ENCODE measurements around the gene TSHR. TPM values are rescaled to one million over a fixed set of nuclear protein-coding genes. Genes with fewer than 3 reads are reported as not detected.

TSHR gene
- total and polyA plus RNA-seq, 2 experiments from 2014 or later = 0.59 to 0.78 TPM

GRCh38 chr14:81127785-81128184 is 172.4 kb downstream of the TSHR start (continued):
- no peak for TF ChIP-seq REST (IDR thresholded peaks at IDR 0.05; ENCODE audit: unreplicated experiment)
- TF ChIP-seq ETS1 (IDR thresholded peaks at IDR 0.05) = no peak
- TF ChIP-seq STAT1 (IDR thresholded peaks at IDR 0.05; ENCODE audit: unreplicated experiment) = no peak
- no peak for TF ChIP-seq NANOG (IDR thresholded peaks at IDR 0.05; ENCODE audit: borderline replicate concordance)
- TF ChIP-seq EZH2 (IDR thresholded peaks at IDR 0.05; ENCODE audit: low read depth, unreplicated experiment) = no peak

GRCh38 chr14:81129242-81129641 is 173.8 kb downstream of the TSHR start:
- H3K4me2 ChIP-seq = no peak overlapping the region
- DNase-seq (ENCODE audit: low spot score) (no peak), ATAC-seq (no peak)
- H3K4me1 ChIP-seq (ENCODE audit: insufficient read depth) = no peaks in the 10 kb centered on the region
- H3K27ac Mint-ChIP-seq = no peak overlapping the region
- no peaks in the 10 kb centered on the region for H3K9me3 Mint-ChIP-seq
- no peaks in the 10 kb centered on the region for H3K79me2 ChIP-seq (replicated peaks; ENCODE audit: insufficient read depth)
- no peak overlapping the region for H3K27ac ChIP-seq (ENCODE audit: low read depth)
- H3K27me3 ChIP-seq (ENCODE audit: insufficient read depth) = no peaks in the 10 kb centered on the region
- H3K4me1 Mint-ChIP-seq = no peaks in the 10 kb centered on the region
- H3K36me3 Mint-ChIP-seq (ENCODE audit: low read depth) = no peaks in the 10 kb centered on the region
- no peaks in the 10 kb centered on the region for H3K27me3 Mint-ChIP-seq (ENCODE audit: insufficient read depth, low read depth, poor library complexity)
- peaks cover 4% of the 10 kb centered on the region; the same call in 1 of the 2 replicates for H3K9me2 ChIP-seq (ENCODE audit: insufficient read depth)
- no peaks in the 10 kb centered on the region for H3K36me3 ChIP-seq (ENCODE audit: insufficient read depth)
- no peaks in the 10 kb centered on the region for H3F3A ChIP-seq (replicated peaks; ENCODE audit: low read depth)
- no peak overlapping the region for H2AFZ ChIP-seq
- no peak overlapping the region for H3K4me3 Mint-ChIP-seq
- no peaks in the 10 kb centered on the region for H4K20me1 ChIP-seq (replicated peaks; ENCODE audit: insufficient read depth)
- no peak overlapping the region for H3K4me3 ChIP-seq
- TF ChIP-seq POLR2AphosphoS5 (IDR thresholded peaks at IDR 0.05; ENCODE audit: low read depth) (no peak), EZH2 (IDR thresholded peaks at IDR 0.05; ENCODE audit: low read depth, unreplicated experiment) (no peak), ZNF462 (CRISPR knock-in tag; IDR thresholded peaks at IDR 0.05) (no peak), STAT1 (IDR thresholded peaks at IDR 0.05; ENCODE audit: unreplicated experiment) (no peak), EZH2phosphoT487 (IDR thresholded peaks at IDR 0.05; ENCODE audit: unreplicated experiment) (no peak), ZNF331 (CRISPR knock-in tag; IDR thresholded peaks at IDR 0.05; ENCODE audit: low read depth) (no peak), CTCF (conservative IDR thresholded peaks at IDR 0.05; ENCODE audit: low read depth in 2 of 2) (no peak)
